DMS53 treated with DMSO at 0.1 percent for 48 hours (cell line): Measurements from ENCODE around the gene CCDC197.

Source experiments
- DNase-seq: peaks from one replicate; lab custom pipeline; 2025; ENCODE audit not compliant: unreplicated experiment; lab: John Stamatoyannopoulos, UW

CCDC197 gene

DNA sequence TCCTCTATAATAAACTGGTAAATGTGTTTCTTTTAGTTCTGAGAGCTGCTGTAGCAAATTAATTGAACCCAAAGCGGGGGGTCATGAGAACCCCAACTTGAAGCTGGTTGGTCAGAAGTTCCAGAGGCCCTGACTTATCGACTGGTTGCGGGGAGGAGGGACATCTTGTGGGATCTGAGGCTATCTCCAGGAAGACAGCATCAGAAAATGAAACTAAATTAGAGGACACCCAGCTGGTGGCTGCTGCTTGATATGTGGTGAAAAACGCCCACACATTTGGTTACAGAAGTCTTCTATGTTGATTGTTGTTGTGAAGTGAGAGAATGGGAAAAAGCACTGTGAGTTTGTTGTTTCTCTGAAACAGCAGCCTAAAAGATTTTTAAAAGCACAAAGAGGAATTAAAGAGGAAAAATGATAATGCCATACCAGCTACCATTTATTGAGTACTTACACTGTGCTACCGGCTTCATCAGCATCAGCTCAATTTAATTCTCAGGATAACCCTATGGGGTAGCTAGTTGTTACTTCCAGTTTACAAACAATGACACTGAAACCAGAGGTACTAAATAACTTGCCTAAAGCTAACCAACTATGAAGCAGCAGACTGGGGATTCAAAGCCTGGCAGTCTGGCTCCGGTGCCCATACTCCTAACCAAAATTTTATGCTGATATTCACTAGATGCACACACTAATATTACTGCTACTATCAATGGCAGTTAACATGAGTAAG, 59.6 kb downstream of the CCDC197 start:
- no peak for DNase-seq

DNA sequence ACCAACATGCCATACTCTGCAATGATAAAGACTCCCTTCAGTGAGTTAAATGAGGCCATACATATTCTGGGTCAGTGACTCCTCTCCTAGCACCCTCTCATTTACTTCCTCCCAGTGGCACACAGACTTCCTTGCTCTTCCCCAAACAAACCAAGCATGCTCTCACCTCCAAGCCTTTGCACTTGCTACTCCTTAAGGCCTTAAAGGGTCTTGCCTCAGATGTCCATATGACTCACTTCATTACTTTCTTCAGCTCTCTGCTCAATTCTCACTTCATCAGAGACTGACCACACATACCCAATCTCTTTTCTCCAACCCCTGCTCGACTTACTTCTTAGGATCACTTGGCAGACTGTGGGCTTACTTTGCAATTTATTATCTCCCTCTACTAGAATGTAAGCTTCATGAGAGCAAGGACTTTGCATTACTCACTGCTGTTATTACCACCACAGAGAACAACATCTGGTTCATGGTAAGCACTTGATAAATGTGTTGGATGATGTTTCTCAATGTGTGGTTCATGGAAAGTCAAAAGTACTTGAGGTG, 61.1 kb downstream of the CCDC197 start:
- no peak for DNase-seq
